HG02943 (cell line): ENCODE results near the gene PPP1R15B.

ENCODE experiments used
- ATAC-seq: cut with Tn5 transposase; IDR thresholded peaks from one replicate; pipeline ENCODE4 v1.9.1; 2021; ENCODE audit warnings: mild to moderate bottlenecking, low read depth, moderate library complexity; ENCODE audit not compliant: unreplicated experiment

PPP1R15B gene

DNA sequence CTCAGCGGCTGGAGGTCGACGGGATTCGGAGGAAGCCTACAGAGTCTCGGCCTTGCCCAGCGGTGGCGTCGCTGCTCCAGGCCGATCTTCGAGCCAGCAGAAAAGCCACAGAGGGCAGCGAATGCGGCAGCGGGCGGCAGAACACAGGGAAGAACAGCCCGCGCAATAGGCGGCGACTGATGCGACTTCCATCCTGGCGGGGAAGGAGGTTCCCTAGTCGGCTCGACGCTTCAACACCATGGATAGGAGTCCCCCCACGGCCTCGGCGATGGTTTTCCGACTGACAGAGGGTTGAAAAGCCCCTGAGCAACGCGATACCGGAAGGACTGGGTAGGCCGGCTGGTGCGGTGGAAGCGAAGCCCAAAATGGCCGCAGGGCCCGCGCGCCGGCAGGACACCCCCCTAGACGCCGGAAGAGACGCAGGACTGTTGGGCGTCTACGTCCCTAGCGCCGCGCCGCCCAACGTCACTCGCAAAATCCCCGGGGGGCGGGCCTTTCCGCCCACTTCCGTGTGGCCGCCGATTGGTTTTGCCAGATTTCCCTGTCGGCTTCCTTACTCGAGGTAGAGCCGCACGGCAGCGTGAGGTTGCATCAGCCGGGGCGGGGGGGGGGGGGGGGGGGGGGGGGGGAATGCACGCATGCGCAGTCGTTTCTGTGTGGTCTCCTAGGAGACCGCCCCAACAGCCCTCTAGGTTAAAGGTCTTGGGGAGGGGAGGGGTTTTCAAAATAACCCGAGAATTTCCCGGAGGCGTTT, at the start of gene PPP1R15B:
PPP1R15B (minus strand) TSS at position 367 of the 754 bp plus-strand sequence. CDS start 406 bp downstream, outside the sequence.
- ATAC-seq = peak; percentile 85

DNA sequence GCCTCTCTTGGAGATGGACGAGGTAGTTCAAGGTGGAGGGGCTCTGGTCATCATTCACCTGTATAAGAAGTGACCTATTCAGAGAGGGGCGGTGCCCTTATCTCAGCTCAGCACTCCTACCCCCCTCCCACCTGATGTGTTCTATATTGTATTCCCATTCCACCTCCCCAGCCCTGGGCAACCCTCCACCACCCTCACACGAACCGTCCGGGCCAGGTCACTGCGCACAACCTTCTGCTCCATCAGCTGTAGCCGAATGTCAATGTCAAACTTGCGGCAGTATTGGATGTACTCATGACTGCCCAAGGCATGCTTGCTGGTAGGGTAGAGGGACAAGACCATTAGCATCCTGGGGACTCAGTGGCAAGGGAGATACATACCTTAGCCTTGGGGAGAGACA, 48.7 kb upstream of the PPP1R15B start:
- ATAC-seq = no peak

DNA sequence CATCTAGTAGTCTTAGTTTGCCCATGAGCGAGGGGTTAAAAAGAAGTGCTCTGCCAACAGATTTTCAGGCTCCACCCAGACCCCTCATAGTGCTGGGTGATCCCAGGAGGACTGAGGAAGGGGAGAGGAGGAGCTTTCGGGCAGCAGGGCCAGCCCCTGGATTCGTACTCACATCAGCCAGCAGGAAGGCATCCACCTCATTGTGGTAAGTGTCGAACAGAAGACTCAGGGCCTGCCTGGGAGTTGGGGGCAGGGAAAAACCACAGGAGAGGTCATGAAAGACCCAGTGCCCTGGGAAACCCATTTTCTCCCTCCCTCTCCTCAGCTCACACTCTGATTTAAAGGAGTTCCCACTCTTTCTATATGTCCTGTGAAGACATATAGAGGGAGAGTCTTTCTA, 48.1 kb upstream of the PPP1R15B start:
- ATAC-seq = no peak

DNA sequence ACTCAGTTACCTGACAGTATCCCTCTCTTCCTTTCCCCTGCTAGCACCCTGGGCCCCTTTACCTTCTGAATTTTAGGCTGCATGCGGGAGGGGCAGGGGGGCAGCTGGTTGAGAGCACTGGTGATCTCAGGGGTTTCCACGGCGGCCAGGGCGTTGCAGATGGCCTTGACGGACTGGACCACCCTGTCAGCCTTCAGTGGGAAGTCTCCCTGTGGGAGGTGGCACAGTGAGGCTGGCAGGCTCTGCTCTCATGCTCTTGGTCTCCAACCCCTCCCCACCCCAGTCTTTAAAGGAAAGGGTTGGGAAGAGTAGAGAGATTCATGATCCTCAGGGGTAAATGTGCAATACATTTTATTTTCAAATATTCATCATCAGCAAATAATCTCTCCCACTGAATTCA, 46.0 kb upstream of the PPP1R15B start:
- ATAC-seq = no peak

DNA sequence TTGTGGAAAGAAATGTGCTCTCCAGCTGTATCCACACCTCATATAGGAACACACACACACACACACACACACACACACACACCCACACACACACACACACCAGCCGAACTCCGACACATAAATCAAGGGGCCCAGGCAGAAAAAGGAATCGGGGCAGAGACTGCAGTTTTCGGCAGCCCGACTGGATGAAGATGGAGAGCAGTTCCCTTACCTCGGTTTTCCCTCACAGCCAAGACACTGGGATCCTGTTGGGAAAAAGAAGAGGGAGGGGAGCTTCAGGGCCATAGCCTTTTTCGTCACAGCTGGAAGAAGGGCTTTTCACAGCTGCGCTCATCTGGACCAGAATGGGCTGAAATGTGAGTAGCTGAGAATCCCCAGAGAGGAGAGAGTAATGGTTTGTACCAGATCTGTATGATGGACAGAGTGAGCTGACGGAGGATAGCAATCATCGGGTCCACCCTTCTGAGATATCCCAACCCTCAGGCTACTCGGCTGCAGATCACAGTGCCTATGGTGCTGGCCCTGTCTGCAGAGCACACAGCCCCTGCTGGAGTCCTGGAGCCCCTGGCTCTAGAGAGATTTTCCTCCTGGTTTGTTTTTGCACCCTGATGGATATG, 45.3 kb upstream of the PPP1R15B start:
- no peak for ATAC-seq

DNA sequence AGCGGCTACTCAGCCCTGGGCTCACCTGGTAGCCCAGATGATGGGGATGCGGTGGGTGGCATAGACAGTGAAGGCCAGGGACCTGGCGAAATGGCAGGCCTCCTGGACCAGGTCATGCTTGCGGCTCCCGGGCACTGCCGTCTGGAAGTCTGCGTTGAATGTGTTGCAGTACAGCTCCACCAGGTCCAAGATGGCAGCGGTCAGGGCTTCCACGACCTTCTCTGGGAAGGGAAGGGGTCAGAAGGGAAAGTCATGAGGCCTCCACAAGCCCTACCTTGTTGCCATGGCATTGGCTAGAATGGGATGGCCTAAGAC, 44.2 kb upstream of the PPP1R15B start:
- ATAC-seq = no peak

DNA sequence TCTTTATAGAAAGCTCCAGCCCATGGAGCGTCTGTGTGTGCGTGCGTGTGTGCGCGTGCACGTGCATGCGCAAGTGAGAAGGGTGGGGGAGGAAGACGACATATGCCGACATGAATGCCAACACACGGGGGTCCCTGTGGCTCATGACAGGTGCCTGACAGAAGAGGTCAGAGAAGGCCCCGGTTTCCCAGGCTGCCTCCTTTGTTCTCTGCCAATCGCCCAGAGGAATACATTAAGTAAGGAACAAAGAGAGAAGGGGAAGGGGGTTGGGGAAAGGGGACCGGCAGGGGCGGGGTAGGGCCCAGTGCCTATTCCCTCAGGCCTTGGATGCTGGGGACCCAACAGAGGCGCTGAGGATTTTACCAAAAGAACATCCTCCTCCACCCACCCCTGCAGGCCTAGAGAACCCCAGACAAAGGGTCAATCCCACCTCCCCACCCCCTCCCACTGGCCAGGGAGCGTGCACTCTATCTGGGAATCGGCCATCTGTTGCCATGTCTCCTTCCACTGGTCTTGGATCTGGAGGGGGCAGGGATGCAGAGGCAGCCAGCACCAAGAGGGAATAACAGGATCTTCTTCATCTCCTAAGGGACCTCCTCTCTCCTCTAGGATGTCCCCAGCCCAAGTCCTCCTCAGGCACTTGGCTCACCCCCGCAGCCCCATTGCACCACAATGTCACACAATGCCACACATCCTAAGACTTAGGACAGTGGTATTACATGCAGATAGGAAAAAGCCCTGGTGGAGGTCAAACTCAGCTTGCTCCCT, 43.6 kb upstream of the PPP1R15B start:
- ATAC-seq = no peak

DNA sequence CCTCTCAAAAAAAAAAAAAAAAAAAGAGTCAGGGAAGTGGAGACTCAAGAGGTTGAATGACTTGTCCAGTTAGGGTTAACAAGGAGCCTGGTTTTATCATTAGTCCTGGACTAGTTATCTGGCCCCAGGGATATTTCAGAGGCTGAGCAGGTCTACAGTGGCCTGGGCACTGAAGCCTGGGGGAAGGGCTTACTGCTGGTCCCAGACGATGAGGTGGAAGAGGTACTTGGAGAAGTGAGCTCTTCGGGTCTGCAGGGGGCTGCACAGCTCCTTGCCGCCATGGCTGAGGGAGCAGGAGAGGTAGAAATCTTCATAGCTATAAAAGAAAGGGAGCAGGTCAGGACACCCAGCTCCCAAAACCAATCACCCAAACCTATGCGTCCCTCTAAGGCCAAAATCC, 42.9 kb upstream of the PPP1R15B start:
- ATAC-seq = no peak

DNA sequence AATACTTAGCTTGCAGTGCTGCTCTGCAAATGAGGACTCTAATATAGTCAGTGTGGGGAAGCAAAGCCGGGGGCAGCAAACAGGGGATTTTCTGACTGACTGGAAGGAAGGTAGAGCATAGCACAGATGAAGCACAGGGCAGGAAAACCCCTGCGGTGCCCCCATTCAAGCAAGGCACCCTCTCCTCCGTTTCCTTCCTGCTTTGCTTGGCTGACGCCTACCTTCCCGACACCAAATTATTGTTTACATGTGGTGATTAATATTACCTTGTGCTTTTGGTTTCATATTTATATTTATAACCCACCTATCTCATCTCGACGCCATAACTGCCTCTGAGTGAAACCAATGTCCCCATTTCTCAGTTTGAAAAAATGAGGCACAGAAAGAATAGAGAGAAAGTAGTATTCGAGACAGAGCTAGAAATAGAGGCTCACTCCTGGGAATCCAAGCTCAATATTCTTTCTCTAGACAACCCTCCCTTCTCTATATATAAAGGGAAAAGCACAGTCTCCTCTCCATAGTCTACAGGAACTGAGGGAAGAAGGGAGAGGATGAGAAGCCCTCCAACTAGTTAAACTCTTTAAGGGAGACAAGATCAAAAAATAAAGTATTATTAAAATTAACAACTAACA, 41.6 kb upstream of the PPP1R15B start:
- peak; percentile 72 for ATAC-seq

DNA sequence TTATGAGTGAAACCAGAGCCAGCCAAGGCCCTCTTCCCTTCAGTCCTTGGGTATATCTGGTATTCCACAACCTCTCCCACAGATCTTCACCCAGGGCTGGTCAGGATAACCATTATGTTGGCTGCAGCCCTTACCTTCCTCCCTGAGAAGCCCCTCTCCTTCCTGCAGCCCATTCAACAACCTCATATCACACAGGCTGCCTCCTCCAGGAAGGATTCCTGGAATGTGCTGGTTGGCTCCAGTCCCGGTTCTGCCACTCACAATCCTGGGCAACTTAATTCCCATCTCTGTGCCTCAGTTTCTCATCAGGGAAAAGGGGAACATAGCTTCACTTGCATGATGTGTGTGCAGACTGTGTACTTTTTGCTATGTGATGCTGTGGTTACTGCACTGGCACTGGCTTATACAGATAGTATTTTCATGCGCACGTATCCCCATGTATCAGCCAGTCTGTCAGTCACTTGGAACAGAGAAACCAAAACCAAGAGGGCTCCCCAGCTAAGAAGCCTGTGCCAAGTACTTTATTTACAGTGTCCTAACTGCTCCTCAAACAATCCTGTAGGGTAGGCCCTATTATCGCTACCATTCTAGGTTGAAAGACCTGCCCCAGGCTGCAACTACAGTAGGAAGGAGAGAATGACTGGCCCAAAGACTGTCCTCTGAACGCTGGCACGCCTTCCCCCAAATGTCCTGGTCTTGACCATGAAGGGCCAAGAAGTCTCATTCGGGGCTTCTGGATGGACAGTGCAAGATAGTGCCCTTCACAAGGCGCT, 39.9 kb upstream of the PPP1R15B start:
- ATAC-seq = no peak

DNA sequence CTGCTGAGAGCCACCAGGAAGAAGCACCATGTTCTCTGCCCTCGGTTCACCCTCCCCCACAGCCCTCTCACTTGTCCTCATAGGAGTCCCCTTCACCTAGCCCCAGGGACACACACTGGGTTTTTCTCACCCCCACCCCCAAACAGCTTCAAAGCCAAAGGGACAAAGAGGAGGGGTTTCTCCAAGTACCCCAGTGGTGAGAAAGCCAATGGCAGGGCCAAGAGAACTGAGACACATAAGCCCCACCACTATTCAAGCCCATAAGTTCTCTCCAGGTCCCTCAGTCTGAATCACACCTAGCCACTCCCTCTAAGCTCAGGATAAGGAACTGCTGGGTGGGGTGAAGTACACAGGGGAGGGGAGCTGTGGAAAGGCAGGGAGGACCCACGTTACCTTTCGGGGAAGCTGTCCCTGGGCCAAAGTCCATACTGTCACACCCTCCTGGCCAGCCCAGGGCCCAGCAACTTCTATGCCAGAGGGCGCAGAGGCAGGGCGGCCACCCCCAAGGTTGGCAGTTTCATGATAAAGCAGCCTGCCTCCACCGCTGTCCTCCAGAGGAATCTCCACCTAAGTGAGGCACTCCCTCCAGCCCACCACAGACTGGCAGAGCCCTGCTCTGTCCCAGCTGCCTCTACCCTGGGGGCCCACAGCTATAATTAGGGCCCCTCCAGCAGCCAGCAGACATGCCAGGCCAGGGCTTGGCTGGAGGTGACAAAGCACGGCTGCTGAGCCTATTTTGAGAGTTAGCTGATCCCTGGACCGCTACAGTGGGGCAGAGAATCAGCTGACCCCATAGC, 39.0 kb upstream of the PPP1R15B start:
- ATAC-seq = no peak

DNA sequence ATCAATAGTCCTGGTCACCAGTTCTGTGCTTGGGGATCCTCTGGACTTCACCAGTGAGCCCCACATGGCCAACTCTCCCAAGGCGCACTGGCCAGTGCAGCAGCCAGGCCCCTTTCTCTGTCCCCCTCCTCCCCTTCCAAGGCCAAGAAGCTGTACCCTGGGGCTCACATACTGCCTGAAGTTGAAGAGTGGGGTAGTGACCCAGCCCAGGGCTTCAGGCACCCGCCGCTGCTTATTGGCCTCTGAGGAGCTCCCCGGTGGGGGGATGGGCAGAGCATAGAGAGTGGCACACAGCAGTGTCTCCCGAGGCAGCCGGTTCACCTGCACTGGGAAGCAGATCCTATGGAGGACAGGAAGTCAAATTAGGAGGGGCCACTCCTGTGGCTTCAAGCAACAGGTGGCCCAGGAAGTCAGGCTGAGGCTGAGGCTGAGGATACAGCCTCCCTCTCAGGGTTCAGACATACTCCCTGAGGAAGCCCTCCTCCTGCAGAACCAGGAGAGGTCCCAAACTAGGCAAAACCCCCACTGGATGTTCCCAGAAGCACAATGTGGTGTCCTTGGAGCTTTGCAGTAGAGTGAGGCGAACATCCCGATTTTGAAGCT, 38.2 kb upstream of the PPP1R15B start:
- no peak for ATAC-seq

DNA sequence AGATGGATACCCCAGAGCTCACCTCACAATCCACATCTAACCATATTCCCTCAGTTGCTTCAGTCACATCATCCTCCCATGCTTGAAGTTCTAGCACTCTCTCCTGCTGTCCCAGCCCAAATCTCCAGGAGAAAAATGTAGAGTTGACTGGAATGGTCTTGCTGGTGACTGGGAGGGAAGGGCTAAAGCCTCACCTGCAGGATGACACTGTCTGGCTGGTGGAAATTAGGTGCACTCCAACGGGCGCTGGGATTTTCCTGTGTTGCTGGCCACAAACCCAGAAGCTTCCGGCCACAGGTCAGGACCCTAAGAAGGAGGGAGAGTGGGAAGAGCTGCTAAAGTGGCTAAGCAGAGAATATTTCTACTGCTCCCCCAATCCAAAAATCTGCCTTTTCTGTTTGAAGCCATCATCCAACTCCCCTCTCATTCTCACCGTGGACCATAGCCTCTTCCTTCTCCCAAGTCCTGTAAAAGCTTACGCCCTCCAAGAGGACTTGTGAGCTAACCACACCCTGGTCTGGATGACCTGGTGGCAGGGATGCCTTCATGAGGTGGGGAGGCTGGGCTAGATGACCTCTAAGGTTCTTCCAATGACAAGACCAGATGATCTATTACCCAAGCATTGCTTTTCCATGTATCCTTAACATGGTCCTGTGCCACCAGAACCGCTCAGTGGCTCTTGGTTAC, 37.5 kb upstream of the PPP1R15B start:
- no peak for ATAC-seq

DNA sequence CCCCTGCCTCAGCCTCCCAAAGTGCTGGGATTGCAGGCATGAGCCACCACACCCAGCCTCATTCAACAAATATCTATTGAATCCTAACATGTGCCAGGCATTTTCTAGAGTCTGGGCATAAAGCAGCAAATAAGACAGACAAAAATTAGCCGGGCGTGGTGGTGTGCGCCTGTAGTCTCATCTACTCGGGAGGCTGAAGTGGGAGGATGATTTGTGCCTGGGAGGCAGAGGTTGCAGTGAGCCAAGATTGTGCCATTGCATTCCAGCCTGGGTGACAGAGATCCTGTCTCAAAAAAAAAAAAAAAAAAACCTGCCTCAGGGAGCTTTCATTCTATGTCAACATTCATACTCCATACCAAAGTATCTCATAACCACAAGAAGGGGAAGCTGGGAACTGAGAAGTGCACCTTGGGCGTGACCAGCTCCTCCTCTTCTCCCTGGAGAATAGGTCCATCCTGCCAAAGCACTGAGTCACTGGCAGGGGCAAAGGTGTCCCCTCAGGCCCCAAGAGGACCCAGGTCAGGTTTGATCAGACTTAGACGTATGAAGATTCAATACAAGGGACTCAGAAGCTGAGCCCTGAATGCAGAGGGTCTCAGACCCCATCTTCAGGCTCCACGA, 36.8 kb upstream of the PPP1R15B start:
- ATAC-seq = no peak

DNA sequence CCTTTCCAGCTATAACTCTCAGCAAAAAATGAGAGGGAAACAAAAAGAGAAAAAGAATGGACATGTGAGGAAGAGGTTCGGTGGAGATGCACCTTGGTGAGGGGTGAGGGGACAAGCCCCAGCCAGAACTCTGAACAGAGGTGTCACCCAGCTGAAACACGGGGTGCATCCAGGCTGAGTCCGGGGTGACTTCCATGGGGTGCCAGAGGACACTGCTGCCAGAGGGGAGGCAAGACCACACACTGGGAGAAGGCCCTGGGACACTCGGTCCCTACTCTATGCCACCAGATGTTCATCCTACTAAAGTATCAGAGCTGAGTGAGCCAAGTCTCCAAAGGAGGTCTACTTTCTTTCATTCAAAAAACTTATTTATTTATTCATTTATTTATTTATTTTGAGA, 36.1 kb upstream of the PPP1R15B start:
- ATAC-seq = no peak

DNA sequence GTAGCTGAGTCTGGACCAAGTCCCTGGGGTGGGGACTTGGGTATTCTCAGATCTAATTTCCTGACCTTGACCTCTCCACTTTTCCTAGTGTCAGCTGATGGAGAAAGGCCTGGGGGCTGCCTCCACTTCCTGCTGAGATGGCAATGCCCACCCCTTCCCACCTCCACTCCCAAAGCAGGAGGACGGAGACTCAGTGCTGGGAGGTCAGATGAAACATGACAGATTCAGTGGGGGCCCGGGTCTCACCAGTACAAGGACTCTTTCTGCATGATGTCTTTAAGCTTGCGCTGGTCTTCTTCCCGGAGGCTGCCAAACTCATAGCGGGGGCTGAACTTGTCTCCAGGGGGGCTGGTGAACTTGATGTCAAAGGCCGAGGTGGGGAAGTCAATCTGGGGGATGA, 35.6 kb upstream of the PPP1R15B start:
- no peak for ATAC-seq

DNA sequence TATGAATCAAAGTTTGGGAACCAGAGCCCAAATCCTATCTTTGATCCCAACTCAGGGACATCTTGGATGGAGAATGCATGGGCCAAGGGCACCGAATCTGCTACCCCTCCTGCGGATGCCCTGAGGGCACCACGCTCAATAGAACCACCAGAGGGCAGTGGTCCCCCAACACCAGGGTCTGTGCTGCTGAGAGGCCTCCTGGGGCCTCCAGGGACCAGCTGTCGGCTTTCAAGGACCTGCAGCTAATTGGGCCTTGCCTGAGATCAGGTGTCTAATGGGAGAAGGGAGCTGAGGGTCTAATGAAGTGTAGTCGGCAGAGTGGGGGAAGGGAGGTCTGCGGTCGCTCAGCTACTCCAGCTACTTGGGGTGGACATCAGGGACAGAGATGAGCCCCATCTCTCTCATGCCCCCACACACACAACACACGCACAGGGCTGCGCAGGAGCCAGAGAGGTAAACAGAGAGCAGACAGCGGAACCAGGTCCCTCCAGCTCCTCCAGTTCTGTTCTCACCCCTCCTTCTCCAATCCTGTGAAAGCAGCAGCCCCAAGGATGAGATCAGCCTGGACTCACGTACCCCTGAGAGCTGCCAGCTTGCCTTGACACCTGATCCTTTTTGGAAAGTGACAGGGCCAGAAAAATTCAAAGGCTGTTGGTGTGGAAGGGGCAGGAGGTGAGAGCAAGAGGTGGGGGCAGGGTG, 34.9 kb upstream of the PPP1R15B start:
- ATAC-seq = no peak
